Measurements from ENCODE around the gene TIMM50.

Gene TIMM50

DNA sequence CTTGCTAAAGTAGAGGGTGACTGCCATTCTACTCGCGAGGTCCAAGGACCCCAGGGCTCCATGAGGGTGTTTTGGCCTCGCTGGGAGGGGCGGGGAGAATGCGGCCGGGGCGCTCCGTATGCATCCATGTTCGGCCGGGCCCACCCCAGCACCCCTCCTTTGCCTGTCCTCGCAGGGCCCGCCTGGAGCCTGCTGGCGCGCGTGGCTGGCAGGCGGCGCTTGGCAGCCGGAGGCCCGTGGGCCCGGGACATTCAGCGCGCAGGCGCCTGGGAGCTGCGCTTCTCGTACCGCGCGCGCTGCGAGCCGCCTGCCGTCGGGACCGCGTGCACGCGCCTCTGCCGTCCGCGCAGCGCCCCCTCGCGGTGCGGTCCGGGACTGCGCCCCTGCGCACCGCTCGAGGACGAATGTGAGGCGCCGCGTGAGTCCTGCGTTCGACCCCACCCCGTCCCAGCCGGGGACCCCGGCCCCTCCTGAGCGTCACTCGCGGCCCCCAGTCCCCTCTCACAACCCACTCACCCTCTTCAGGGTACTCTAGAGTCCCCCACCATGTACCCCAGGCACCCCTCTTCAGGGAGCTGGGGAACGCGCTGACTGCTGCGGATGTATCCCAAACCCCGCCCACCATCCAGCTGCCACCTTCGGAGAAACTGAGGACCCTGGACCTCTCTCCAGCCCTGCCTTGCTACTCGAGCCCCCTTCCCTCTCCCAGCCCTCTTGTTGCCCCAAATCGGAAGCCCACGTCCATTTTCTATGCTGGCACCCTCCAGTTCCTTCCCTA is 22.2 kb downstream of the TIMM50 start:
- peak; percentile 78 for DNase-seq

DNA sequence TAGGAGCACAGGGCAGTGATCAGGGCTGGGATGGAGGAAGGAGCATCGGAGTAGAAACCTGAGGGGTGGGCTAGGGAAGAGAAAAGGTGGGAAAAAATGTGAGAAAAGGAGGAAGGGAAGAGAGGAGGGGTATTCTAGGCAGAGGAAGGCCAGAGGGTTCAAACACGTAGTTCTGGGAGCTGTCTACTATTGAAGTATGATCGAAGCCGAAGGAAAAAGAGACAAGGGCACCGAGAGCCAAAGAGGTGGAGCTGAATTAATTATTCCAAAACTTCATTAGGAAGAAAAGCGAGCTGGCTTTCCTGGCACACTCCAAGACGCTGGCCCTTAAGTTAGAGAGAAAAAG is 25.9 kb downstream of the TIMM50 start:
- no peak for DNase-seq

DNA sequence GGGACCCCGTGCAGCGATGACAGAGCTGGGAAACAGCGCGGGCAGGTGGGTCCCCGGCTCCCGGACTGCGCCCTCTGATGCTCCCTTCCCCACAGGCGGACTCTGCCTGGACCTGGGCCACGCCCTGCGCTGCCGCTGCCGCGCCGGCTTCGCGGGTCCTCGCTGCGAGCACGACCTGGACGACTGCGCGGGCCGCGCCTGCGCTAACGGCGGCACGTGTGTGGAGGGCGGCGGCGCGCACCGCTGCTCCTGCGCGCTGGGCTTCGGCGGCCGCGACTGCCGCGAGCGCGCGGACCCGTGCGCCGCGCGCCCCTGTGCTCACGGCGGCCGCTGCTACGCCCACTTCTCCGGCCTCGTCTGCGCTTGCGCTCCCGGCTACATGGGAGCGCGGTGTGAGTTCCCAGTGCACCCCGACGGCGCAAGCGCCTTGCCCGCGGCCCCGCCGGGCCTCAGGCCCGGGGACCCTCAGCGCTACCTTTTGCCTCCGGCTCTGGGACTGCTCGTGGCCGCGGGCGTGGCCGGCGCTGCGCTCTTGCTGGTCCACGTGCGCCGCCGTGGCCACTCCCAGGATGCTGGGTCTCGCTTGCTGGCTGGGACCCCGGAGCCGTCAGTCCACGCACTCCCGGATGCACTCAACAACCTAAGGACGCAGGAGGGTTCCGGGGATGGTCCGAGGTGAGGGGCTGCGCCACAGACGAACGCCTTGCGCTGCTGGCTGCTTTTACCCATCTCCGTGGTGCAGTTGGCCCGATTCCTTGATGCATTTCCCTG is 26.5 kb downstream of the TIMM50 start:
- peak; percentile 67 for DNase-seq

DNA sequence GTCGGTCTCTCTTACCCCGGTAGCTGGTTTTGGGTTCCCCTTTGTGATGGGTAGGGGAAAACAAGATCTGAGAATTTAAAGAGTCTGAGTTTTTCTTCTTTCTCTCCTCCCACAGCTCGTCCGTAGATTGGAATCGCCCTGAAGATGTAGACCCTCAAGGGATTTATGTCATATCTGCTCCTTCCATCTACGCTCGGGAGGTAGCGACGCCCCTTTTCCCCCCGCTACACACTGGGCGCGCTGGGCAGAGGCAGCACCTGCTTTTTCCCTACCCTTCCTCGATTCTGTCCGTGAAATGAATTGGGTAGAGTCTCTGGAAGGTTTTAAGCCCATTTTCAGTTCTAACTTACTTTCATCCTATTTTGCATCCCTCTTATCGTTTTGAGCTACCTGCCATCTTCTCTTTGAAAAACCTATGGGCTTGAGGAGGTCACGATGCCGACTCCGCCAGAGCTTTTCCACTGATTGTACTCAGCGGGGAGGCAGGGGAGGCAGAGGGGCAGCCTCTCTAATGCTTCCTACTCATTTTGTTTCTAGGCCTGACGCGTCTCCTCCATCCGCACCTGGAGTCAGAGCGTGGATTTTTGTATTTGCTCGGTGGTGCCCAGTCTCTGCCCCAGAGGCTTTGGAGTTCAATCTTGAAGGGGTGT is 27.2 kb downstream of the TIMM50 start:
- no peak for DNase-seq

DNA sequence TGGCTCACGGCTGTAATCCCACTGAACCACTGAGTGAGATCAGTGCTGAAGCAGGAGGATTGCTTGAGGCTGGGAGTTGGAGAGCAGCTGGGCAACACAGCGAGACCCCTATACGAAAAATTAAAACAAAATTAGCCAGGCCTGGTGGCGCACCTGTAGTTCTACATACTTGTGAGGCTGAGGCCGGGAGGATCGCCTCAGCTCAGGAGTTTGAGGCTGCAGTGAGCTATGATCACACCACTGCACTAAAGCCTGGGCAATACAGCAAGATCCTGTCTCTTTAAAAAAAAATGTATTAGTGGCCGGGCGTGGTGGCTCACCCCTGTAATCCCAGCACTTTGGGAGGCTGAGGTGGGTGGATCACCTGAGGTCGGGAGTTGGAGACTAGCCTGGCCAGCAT is 28.0 kb downstream of the TIMM50 start:
- no peak for DNase-seq

DNA sequence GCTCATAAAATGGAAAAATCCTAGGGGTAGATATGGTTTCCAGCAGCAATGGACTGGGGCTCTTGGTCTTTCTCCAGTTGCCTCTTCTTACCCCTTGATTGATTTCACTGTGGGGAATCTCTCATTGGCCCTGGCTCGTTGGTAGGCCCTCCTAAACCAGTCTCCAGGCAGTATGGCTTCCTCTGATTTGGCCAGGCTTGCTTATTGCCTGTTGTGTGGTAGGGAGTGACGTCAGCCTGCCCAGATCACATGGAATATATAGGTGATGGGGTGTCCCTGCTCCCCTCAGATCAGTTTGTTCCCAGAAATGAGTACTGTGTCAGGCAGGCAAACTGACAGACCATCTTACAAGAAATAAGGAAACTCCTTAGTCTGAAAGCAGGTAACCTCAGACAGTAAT is 28.6 kb downstream of the TIMM50 start:
- DNase-seq = no peak

DNA sequence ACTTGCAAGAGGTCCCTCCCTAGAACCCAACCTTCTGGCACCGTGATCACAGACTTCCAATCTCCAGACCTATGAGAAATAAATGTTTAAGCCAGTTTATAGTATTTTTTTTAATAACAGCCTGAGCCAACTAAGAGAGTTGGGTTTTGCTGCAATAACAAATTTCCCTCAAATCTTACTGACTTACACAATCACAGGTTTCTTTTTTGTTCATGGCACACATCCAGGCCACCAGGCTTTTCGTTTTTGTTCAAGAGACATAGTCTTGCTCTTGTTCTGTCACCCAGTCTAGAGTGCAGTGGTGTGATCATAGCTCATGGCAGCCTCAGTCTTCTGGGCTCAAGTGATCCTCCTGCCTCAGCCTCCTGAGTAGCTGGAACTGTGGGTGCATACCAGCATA is 32.4 kb downstream of the TIMM50 start:
- no peak for DNase-seq

DNA sequence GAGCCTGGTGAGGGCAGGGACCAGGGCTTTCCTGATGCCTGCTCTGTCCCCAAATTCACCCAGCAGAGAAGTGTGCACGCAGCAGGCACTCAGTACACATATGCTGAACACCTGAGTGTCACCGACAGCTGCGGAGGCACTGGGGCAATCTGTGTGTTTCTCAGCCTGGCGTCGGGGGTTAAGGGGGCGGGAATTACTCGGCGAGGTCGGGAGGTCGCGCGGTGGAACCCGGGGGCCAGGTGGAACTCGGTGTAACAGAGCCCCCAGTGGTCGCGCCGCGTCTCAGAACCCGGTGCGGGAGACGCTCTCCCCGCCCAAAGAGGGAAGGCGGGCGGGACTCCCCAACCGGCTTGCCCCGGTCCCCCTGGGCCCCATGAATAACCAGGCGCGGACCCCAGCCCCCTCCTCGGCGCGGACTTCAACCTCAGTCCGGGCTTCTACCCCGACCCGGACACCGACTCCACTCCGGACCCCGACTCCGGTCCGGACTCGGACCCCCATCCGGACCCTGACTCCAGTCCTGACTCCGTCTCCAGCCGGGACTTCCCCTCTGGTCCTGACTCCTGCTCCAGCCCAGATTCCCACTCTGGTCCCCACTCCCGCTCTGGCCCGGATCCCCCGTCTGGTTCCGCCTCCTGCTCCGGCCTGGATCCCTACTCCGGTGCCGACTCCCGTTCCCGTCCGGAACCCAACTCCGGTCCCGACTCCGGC is 34.4 kb downstream of the TIMM50 start, which contains the start of gene SELENOV:
Gene SELENOV, plus strand, starts transcription at position 300 of the 711 bp plus-strand sequence. Its CDS starts 74 bp downstream, at position 374.
- no peak for DNase-seq

DNA sequence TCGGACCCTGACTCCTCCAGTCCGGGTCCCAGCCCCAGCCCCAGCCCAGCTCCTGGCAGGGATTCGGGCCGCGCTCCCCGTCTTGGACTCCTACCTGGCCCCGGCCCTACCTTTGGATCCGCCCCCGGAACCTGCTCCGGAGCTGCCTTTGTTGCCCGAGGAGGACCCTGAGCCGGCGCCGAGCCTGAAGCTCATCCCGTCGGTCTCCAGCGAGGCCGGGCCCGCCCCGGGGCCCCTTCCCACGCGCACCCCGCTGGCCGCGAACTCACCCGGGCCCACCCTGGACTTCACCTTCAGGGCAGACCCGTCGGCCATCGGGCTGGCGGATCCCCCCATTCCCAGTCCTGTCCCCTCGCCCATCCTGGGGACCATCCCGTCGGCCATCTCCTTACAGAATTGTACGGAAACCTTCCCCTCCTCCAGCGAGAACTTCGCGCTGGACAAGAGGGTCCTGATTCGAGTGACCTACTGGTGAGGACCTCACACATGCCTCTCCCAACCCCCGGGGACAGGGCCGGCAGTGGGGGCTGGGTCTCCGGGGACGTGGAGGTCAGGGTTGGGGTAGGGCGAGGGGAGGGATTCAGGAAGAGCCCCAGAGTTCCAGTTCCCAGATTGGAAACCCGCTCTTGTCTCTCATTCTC is 35.0 kb downstream of the TIMM50 start:
- no peak for DNase-seq

DNA sequence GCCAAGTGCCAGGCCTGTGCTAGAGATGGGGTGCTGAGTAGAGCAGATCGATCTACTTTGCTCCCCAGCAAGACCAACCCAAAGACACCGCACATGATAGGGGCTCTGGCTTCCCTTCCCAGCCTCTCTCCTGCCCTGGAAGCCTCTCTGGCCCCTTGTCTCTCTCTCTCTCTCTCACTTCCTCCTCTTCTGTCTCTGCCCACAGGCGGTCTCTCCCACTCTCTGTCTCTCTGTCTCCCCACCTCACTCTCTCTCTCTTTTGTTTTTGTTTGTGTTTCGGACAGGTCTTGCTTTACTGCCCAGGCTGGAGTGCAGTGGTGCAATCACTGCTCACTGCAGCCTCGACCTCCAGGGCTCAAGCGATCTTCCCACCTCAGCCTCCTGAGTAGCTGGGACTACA is 35.6 kb downstream of the TIMM50 start:
- DNase-seq = no peak

DNA sequence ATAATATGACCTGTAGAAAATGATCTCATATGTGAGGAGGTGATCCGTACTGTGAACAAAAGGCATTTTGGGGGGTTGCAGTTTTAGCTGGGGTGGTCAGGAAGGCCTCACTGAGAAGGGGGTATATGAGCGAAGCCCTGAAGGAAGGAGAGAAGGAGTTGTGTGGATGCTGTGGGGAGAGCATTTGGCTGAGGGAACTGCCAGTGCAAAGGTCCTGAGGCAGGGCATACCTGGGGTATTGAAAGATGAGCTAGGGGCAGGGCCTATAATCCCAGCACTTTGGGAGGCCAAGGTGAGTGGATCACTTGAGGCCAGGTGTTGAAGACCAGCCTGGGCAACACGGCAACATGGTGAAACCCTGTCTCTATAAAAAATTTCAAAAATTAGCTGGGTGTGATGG is 36.8 kb downstream of the TIMM50 start:
- no peak for DNase-seq

DNA sequence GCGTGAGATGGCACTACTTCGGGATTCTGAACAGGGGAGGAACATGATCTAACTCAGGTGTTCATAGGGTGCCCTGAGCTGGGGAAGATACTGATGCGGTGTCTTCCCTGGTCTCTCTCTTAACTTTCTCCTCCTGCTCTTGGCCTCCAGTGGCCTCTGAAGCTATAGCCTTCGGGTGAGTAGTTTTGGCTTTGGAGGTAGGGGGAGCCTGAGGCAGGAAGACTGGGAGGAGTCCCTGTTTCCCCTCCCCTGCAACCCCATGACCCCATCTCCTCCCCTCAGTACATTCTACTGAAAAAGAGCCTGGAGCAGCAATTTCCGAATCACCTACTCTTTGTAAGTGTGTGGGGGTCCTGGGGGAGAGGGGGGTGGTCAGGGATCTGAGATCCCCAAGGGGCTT is 37.8 kb downstream of the TIMM50 start:
- DNase-seq = no peak

DNA sequence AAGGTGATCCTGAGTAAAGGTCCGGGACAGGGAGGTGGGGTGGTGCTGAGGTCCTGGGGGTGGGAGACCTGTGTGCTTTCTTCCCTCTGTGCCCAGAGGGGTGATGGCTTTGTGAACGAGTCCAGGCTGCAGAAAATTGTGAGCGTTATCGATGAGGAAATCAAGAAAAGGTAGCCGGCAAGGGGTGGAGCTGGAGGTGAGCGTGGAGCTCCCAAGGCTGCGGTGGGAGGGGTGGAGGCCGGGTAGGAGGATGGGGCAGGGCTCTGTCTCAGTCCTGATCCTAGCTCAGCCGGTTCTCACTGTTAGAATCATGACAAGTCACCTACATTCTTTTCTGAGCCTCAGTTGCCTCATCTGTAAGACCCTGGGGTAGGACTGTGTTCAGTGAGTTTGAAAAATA is 38.3 kb downstream of the TIMM50 start:
- DNase-seq = no peak

DNA sequence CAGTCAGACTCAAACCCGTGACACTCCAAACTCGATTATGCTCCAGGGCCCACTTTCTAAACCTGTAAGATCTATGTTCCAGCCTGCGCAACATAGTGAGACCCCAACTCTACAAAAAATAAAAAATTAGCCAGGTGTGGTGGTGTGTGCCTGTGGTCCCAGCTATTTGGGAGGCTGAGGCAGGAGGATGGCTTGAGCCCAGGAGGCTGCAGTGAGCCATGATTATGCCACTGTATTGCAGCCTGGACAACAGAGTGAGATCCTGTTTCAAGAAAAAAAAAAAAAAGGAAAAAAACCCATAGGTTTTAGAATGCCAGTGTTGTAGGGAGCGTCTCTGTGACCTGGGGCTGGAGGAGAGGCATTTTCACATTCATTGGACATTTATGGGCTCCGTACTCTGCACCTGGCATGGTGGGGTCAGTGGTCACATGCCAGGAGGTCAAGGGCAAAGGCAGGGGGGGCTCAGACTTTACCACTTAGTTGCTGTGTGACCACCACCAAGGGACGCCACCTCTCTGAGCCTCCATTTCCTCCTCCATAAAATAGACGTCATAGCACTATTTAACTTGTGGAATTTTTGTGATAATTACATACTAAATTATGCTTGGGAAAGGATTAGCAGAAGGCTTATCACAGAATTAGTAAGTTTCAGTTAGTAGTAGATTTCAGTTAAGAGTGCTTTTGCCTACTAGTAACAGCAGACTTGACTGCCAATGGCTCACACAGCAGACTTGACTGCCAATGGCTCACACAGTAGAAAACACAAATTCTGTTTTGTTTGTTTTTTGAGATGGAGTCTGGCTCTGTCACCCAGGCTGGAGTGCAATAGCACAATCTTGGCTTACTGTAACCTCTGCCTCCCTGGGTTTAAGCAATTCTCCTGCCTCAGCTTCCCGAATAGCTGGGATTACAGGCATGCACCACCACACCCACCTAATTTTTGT is 40.2 kb downstream of the TIMM50 start:
- DNase-seq = no peak

DNA sequence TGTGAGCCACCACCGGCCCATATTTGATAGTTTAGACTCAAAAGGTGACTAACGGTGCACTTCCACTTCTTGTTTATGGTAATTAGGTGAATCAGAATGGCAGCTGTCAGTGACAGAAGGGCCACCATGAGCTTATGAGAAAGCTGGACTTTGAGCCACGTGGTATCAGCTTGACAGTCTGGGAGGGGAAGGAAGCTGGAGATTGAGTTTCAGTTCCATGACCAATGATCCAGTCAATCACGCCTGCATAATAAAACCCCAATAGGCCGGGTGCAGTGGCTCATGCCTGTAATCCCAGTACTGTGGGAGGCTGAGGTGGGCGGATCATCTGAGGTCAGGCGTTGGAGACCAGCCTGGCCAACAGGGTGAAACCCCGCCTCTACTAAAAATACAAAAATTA is 43.9 kb downstream of the TIMM50 start:
- DNase-seq = no peak

DNA sequence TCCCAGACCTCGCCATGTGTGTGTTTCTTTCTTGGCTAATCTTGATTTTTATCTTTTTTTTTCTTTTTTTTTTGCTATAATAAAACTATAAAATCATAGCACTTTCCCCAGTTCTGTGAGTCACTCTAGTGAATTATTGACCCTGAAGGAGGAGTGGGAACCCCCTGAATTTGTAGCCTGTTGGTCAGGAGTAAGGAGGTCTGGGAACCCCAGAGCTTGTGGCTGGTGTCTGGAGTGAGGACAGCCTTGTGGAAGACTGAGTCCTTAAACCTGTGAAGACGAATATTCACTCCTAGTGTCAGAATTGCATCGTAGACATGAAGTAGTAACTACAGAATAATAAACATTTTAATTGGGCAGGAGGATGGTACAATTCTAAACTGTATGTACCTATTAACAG is 44.6 kb downstream of the TIMM50 start:
- DNase-seq = no peak

DNA sequence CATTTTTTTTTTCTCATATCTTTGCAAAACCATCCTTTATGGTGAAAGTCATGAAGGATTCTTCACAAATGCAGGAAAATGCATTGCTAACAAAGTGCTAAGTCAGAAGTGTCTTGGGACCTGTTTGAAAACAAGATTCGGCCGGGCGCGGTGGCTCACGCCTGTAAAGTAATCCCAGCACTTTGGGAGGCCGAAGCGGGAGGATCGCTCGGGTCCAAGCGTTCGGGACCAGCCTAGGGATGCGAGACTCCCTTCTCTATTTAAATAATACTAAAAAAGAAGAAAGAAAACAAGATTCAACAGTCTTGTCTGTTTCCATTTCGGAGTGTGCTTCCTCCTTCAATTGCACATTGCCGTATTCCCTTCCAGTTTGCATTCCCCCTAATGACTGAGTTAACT is 51.2 kb downstream of the TIMM50 start:
- DNase-seq = no peak

DNA sequence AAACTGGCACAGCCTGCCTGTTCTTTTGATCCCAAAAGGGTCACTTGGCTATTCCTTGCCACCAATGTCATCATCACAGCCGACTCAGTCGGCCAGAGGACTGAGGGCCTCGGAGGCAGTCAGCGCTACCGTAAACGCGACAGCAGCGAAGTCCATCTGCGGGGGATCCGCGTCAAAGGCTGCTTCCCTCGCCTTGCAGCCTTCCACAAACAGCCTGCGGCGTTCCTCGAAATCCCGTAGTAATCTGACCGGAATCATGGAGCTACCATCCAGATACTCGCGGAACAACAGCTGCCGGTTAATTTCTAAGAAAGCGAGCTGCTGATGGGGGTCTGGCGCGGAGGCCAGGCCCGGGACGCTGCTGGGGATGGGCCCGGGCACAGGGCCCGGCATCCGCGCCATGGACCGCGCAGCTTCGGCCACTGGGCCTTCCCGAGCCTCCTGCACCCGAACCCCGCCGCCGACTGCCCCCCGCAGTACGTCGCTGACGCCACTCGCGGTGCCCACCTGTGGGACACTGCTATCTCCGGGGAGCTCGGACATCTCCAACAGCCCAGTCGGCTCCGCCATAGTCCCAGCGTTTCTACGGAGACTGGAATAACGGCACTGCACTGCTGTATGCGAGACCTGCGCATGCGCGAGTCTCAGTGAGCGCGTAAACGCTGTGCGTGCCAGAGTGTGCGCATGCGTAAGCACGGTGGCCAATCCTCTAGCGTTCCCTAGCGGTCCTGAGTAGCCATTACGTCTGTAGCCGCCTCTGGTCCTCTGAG is 51.8 kb downstream of the TIMM50 start, which contains the start of gene EID2B:
Gene EID2B, minus strand, starts transcription at position 620 of the 770 bp plus-strand sequence. Its CDS starts 50 bp downstream, at position 570.
- DNase-seq = peak; percentile 97

DNA sequence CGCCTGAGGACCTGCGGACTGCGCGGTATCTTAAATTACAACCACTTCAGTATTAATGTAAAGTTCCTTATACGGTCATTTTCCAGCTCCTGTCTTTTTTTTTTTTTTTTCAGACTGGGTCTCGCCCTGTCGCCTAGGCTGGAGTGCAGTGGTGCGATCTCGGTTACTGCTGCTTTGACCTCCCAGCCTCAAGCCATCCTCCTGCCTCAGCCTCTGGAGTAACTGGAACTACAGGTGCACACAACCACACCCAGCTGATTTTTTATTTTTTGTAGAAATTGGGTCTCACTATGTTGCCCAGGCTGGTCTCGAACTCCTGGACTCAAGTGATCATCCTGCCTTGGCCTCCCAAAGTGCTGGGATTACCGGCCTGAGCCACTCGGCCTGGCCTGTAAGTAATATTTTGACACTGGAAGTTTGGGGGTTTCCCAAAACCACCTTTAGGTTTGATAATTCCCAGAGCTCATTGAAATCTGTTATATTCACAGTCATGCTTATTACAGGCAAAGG is 52.4 kb downstream of the TIMM50 start:
- DNase-seq = no peak

DNA sequence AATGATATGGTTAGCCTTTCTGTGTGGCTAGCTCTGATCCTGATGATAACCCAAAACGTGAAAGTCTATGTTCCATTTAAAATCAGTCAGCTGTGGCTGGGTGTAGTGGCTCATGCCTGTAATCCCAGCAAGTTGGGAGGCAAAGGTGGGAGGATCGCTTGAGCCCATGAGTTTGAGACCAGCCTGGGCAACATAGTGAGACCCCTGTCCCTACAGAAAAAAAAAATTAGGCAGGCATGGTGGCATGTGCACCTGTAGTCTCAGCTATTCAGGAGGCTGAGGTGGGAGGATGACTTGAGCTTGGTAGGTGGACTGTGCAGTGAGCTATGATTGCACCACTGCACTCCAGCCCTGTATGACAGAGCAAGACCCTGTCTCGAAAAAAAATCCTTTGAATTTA is 53.2 kb downstream of the TIMM50 start:
- DNase-seq = no peak

DNA sequence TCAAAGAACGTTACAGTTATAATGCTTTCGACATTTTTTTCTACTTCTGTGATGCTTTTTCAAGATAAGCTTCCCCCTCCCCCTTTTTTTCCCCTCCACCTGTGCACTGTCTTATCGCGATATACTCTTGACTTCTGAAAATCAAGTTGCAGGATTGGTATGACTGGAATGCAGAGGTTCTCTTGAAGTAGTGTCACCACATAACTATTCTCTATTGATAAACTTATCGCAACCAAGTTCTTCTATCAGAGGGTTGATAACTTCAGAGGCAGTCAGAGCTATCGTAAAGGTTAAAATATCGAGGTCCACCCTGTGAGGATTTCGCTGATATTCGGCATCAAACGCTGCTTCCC is 58.5 kb downstream of the TIMM50 start:
- peak; percentile 27 for DNase-seq

Data from activated CD4-positive, alpha-beta T cell treated with anti-CD3 and anti-CD28 coated beads, Interleukin-2, amount 50 U/mL, for 16 hours (primary cell).